CD4-positive, alpha-beta T cell treated with Interleukin-10 for 1 hour (primary cell): Measurements from ENCODE around the gene WNT7B.

Experiments
- DNase-seq: peaks from one replicate; pipeline ENCODE4 v3.0.0-alpha.2; 2020

The WNT7B gene

DNA sequence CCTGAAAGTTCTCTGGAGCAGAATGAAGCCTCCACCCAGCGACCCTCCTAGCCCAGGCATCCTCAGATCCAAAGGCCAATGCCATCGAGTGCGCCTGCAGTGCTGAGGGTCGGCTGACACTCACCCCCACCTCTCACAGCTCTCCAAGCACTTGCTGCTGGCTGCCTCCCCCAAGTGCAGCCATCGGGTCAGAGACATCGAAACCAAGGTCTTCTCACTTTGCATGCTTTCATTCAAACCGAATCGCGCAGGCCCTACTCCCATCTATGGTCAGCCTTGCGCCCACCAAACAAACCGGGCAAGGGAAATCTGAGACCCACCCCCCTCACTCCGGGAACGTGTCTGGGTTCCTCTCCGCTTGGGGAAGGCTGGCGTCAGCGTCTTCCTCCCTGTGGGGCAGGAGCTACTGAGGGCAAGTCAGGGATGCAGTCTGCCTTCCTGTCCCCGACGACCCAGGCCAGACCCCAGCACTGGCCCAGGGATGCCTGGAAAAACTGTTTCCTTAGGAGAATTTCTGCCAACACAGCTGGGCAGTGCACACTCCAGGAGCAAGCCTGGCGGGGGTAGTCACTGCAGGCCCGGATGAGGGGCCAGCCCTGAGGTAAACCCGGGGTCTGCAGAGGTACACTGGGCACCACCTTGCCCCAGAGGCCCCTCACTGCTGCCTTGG lies 7.0 kb downstream of the WNT7B start:
- DNase-seq: no peak

DNA sequence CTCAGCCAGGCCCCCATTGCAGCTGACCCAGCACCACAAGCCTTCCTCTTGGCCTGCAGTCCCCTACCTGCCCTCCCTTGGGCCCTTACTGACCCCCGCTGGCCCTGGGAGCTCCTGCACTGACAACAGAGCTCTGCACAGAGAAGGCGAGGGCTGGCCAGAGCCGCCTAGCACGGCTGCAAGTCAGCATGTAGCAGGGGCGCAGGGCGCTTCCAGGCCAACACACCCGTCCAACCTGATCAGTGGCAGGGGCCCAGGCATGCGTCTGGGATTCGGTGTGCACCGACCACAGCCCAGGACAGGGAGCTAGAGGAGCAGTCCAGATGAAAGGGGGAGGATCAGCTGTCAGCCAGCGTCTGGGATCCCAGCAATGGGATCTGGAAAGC lies 7.6 kb downstream of the WNT7B start:
- no peak for DNase-seq

DNA sequence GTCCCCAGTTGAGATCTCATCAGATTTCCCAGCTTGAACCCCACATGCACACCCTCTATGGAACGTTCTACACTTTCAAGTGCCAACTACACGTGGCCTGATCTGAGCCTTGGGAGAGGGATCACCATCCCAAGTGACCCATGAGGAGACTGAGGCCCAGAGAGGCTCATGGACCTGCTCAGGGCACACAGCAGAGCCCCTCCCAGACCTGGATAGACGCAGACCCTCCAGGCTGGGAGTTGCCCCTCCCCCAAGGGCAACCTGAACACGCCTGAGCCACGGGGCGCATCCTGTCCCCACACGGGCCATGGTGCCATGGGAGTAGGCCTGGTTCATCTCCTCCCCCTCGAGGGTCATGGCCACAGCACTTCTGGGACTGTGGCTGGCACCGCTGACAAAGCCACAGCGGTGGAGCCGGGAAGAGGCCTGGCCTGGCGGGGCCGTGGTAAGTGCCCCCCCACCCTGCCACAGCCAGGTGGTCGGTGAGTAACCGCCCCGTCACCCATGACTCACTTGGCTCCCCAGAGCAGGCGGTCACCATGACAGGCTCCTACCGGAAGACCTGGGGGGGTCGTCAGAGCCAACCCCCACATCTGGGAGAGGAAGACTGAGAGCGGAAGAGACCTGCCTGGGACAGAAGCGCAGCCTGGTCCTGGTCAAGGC lies 8.1 kb downstream of the WNT7B start:
- no peak for DNase-seq

DNA sequence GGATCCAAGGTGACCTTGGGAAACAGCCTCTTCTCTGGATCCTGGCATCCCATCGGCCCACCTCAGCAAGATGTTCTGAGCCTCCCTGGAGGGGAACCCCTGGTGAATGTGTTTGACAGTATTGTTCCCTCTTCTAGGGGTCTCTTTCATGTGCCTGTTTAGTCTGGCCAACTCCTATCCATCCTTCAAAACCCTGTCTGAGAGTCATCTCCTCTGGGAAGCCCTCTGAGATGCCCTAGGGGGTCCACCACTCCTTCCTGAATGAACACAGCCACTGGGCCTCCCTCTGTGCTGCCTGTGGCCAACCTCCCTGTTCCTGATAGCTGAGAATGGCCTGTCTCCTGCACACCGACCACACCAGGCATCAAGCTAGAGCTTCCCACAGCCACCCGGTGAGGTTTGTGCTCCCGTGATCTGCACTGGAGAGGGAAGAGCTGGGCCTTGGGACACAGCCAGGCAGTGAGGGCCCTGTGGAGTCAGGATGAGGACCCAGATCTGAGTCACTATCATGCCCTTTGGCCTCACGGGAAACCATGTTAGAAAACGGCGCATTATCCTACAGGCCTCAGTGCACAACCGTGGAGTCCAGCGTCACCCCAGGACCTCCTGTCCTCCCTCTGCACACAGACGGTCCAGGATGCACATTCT lies 8.8 kb downstream of the WNT7B start:
- DNase-seq: no peak

DNA sequence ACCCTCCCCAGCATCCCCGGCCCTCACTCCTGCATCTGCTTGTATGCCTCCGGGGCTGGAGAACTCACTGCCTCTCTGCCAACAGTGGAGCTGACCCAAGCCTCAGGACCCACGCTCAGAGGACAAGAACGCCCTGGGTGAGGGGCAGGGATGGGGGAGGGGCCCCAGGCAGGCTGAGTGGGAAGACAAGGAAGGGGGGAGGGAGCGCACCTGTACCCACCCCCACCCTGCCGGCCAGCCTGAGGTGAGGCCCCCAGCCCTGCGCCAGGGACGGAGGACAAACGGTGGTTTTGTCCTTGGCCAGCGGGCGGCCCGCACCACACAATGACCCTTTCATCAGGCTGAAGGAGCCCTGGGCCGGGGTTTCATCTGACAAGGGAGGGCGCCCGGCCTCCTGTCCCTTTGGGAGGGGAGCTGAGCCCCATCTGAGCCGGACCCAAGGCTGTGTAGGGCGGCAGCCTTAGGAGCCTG lies 10.0 kb downstream of the WNT7B start:
- DNase-seq: no peak

DNA sequence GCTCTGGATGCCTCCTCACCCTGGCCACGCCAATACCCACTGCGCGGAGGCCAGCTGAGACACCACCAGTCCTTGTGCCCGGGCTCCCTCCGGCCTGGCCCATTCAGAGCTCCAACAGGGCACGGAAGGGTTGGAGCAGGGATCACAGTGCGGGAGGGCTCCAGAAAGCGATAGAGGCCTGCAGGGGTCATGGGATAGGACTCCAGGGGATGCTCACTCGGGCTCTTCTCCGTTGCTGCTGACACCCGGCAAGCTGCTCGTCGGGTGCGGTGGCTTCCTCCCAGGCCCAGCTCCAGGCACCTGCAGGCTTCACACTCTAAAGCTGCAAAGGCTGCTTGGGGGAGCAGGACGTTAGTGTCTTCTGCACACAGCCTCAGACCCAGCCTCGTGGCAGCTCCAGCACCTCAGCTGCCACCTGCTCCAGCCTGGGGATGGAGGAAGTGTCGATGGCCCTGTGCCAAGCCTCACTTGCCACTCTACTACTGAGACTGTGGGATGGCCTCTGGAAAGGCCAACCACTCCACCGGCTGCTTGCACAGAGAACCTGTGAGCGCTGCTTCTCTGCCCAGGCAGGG lies 10.6 kb downstream of the WNT7B start:
- DNase-seq: no peak

DNA sequence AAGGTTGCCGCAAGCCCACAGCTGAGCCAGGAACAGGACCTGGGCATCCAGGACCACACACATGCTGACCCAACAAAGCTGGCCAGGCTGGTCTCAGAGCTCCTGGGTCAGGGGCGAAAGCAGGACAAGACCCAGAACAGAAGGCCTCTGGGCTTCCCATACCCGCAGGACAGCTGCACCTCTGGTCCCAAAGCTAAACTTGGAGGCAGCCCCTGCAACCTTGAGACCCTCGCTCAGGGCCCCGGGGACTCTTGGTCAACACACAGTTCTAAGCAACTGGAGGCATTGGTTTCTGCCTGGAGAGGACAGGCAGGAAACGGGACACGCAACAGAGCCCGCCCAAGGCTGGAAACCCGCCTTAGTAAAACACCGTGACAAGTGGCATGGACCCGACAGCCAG lies 11.4 kb downstream of the WNT7B start:
- DNase-seq: no peak

DNA sequence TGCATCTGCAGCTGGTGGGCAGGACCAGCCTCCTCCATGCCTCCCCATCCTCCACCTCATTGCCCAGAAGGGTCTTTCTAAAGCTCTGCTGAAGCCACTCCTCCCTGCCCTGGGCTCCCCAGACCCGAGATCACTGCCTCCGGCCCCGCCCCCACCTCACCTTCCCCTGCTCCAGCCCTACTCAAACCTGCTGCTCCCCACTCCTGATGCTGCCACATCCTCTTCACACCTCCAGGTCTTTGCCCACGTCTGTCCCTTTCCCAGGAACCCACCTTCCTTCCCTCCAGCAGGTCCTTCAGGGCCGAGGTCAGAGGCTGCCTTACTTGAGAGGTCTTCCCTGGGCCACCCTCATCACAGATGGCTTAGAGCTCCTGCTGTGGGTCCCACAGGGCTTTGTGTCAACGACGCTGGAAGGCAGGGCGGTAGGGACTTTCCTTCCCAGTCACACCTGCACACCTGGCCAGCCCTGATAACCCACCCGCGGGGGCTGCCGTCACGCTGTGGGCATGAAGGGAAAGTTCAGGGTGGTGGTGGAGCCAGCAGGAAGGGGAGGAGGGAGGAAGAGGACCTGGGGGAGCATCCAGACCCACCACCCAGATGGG lies 11.9 kb downstream of the WNT7B start:
- DNase-seq: no peak

DNA sequence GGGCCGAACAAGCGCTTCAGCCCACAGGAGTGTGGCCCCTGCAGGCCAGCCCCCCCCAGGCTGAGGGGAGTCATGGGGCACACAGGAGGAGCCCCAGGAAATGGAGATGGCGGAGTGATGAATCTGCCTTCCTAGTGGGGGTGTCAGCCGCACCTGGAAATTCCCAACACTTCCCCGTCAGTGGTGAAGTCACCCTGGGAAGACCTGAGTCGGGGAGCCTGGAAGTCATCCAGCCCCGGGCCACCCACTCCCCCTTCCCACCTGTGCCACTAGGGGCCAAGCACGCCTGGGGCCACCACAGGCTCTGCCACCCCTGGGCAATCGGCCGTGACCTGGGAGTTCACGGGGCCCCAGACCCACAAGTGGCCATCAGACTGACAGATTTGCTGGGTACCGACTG lies 12.6 kb downstream of the WNT7B start:
- no peak for DNase-seq

DNA sequence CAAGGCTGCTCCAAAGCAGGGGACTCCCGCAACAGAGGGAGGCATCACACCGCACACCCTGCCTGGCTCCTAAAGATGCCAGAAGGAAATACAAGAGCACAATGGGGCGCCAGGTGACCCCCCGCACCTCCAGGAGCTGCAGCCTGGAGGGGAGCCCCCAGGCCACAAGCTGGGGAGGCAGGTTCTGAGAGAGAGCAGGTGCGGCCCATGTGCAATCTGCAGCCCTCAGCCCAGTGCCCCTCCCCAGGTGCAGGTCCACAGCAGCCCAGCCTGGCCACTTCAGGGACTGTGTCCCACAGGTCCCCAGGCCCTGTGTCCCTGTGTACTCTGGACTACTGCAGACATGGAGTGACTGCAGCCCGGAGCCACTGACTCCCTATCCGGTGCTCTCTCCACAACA lies 13.1 kb downstream of the WNT7B start:
- no peak for DNase-seq

DNA sequence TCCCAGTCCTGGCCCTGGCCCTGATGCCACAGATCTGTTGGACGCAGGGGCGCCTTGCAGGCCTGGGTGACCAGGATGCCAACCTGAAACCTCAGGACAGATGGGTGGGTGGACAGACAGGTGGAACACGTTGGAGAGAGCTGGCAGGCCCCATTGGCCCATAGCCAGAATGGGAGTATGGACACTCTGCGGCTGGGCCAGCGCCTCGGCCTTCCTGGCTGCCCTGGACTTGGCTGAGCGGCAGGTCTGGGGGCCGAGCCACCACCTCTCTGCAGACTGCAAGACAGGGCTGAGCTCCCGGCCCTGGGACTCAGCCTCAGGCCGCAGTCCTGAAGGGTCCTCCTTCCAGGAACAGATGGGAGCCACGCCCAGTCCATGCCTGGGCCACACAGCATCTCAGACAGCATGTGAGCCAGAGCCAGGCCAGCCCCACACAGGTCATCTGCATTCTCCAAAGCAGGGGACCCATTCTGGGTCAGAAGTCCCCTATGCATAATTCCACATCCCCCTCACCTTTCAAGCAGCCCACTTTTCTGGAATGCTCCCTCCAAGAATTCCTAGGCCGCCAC lies 14.1 kb downstream of the WNT7B start:
- no peak for DNase-seq

DNA sequence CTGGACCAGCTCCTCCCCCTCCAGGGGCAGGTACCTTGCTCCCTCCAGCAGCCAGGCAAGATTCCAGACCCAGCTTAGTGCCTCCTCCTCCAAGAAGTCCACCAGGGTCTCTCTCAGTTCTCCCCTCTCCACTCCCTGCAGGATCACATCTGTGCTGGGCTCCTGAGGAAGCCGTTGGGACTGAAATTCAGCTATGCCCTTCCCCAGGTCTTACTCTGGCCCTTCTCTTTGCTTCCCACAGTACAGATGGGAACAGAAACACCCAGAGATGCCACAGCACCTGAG lies 14.6 kb downstream of the WNT7B start:
- no peak for DNase-seq

DNA sequence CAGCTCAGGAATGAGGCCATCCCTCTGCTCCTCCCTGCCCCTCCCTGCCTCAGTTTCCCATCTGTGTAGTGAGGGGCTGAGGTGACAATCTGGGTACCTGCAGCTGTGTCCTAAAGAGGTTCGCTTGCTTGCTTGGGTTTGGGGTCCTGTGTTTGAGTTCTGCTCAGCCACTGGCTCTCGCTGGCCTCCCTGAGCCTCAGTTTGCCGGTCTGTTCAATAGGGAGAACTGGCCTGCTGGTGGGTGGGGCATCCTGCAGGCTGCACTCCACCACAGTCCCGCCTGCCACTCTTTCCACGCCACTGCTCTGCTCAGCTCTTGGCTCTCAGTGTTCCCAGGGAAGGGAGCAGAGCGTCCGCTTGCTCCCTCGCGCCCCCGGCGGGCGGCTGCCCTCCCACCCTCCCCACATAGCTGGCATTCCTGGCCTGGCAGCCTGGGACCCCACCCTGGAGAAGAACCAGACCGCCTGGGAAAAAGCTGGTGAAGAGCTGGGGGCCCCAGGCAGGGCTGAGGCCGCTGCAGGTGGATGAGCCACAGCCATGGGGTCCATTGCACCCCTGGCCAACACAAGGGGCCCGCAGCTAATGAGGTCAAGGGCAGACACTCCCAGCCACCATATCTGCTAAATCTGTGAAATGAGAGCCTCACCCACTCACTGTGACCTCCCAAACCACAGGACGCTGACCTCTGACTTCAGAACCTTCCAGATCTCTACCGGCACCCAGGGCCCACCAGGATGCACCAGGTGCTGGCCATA lies 15.1 kb downstream of the WNT7B start:
- DNase-seq: no peak

DNA sequence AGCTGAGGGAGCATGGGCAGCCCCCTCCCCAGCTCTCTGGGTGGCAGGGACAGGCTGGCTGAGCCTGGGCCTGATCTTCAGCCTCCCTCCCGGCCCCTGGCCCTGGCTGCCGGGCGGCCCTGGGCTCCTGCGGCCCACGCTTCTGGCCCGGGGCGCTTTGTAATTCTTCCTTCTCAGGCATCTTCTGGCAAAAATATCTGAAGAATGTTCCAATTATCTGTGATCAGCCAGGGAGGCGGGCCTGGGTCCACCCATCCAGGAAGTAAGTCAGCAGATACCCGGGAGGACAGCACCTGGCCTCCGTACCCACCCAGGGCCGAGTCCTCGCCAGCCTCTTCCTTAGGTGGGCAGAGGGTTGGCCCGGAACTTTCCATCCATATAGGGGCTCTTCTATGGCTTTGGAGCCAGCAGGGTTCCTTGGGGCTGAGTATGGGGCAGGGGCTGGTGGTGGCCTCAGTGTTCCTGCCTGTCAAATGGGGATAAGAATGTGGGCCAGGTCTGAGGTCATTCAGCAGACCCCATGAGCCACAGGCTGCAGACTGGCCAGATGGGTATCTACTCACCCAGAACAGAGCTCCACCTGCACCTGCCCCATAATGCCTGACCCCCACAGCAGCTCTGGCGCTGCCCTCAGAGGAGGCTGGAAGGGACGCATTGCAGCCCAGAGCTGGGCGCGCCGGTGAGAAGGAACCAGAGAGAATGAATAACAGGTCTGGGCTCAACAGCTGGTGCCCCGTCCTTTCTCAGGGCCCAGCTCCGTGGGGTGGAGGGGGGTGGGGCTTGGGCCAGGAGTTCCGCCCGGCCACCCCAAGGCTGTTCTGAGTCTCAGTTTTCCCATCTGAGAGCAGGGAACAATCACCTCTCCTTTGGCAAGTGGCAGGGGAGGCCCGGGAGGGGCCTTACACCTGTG lies 16.2 kb downstream of the WNT7B start:
- DNase-seq: no peak

DNA sequence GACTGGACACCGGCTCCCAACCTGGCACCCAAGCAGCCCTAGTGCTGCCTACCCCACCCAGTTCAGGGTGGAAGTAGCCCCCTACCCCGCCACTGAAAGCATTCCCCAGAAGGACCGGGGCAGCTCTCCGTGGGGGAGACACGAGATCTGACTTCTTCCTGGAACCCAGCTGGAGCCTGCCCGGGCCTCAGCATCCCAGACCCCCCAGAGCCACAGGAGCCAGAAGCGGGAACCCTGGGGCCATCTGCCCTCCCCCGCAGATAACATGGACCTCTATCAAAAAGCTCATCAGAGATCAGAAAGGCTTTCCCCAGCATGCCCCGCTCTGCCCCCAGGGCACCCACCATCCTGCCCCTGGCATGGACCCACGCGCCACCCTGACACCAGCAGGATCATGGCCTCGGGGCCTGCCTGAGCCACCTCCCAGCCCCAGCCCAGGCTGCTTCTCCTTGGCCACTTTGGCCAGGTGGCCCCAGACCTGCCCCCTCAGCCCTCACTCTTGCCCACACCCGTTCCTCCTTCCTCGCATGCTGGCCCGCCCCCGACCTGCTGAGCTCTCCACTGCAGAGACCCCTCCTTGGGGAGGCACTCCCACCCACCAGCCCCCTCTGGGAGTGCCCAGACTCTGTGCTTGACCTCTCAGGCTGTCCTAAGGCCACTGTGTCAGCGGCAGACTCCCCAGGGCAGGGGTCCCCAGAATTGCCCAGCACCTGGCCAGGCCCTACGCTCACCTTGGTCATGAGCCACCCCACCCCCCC lies 17.1 kb downstream of the WNT7B start:
- DNase-seq: no peak

DNA sequence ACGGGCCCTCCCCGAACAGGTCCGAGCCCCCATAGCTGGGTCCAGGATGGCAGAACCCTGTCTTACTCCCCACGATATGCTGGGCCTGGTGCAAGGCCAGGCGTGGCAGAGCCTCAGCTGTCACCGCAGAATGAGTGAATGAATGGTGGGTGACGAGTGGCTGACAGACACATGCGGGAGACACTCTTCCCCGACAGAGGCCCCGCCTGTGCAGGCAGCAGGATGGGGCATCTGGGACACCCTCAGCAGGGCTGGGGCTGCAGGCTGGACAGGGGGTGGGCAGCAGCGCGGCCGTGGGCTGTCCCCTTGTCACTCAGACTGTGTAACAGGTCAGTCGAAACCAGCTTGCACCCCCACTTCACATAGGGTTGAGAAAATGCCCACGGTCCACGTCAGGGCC lies 18.0 kb downstream of the WNT7B start:
- DNase-seq: no peak

DNA sequence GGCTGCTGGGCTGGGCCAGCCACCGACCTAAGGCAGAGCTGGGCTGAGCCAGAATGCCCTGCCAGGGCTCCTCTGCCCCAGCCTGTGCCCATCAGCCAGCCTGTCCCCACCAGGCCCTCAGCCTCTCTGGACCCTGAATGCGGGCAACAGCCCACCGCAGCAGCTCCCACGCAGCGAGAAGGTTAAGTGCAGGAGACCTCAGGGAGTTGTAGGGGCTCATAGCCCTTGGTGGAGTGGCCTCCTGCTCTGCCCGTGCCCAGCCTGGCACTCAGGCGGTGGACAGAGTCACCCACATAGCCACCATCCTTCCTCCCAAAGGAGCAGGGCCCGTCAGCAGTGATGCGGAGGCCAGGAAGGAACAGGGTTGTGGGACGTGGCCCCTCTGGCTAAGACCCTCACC lies 19.1 kb downstream of the WNT7B start:
- no peak for DNase-seq

DNA sequence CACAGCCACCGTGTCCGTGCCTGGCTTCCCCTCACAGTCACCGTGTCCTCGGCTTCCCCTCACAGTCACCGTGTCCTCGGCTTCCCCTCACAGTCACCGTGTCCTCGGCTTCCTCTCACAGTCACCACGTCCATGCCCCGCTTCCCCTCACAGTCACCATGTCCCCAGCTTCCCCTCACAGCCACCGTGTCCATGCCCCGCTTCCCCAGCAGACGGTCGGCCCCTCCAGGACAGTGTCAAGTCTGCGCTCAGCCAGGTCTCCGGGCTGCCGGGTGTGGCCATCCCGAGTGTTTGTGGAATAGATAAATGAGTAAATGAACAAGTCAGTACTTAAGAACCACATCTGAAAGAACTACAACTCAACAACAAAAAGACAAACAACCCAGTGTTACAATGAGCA lies 23.8 kb downstream of the WNT7B start:
- no peak for DNase-seq

DNA sequence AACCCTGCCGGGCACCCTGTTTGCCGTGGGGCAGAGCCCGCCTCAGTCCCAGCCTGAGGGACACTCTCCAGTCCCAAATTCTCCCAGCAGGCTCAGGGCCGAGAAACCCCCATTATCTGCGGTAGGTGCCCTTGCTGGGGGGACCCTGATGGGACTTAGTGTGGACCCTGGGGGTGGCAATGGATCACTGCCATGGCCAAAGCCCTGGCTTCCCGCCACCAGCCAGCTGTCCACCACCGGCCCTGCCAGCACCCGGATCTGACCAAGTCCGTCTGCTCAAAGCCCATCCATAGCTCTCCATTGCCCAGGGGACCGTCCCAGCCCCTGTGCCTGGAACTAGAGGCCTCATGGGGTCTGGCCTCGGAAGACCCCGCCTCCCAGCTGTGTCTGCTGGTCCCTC lies 24.4 kb downstream of the WNT7B start:
- no peak for DNase-seq

DNA sequence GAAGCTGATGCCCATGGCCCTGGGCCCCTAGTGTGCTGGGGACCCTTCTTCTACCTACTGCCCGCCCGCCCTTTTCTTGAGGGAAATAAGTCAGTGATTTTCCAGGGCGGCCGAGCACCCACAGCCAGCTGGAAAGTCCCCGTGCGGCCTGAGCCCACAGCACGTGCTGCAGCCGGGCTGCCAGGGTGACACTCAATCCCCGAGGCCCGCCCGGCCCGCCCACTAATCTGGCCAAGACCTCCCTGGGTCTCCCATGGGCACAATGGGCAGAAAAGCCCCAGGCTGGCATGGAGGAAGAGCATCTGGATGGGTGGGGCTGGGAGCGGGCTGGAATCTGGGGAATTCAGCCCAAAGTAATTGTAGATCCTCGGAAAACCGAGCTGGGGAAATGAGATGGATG lies 24.8 kb downstream of the WNT7B start:
- DNase-seq: no peak

DNA sequence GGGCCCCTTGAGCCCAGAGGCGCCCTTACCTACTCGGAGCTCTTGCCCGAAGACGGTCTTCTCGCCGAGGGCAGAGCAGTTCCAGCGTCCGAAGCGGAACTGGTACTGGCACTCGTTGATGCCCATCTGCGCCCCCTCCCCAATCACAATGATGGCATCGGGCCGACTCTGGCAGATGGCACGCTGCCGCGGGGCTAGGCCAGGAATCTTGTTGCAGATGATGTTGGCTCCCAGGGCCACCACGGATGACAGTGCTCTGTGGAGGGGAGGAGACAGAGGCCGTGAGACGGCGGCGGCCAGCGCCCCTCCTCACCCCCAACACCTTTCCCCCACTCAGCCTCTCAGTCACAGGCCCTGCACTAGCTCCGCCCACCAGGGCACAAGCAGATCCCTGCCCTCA lies 27.1 kb downstream of the WNT7B start:
- DNase-seq: no peak
